Trophoblast cell (in vitro differentiated cells and primary cell): ENCODE measurements around the gene B4GALNT3.

Source experiments
- DNase-seq, 2 donors: peaks; one replicate each; pipeline ENCODE4 v3.0.0-alpha.2; 2016
- H2AFZ ChIP-seq: 2 replicates; pipeline ENCODE4 v1.6.1; 2013; ENCODE audit warnings: low read length, moderate library complexity, mild to moderate bottlenecking; ENCODE audit not compliant: insufficient read depth, poor library complexity
- H2AK5ac ChIP-seq: 2 replicates; pipeline ENCODE4 v1.6.1; 2013; ENCODE audit warnings: mild to moderate bottlenecking, low read length
- H2BK120ac ChIP-seq: 2 replicates; pipeline ENCODE4 v1.6.1; 2013; ENCODE audit warnings: low read length, mild to moderate bottlenecking, moderate library complexity; ENCODE audit not compliant: insufficient read depth, poor library complexity
- H2BK12ac ChIP-seq: 2 replicates; pipeline ENCODE4 v1.6.1; 2013; ENCODE audit warnings: mild to moderate bottlenecking, low read length, moderate library complexity
- H2BK5ac ChIP-seq: 2 replicates; pipeline ENCODE4 v1.6.1; 2013; ENCODE audit warnings: low read length, low read depth, moderate library complexity, mild to moderate bottlenecking; ENCODE audit not compliant: poor library complexity
- H3K14ac ChIP-seq: 2 replicates; pipeline ENCODE4 v1.6.1; 2013; ENCODE audit warnings: mild to moderate bottlenecking, low read length
- H3K18ac ChIP-seq: 2 replicates; pipeline ENCODE4 v1.6.1; 2013; ENCODE audit warnings: mild to moderate bottlenecking, low read length
- H3K23ac ChIP-seq: 2 replicates; pipeline ENCODE4 v1.6.1; 2013; ENCODE audit warnings: low read length
- H3K27ac ChIP-seq: 2 replicates; pipeline ENCODE4 v1.5.1; 2013; ENCODE audit warnings: low read depth, mild to moderate bottlenecking, inconsistent platforms, low read length, moderate library complexity
- H3K27me3 ChIP-seq: 2 replicates; pipeline ENCODE4 v1.6.1; 2013; ENCODE audit warnings: inconsistent platforms, mild to moderate bottlenecking, low read length, moderate library complexity; ENCODE audit not compliant: insufficient read depth
- H3K36me3 ChIP-seq, 2 experiments: 1 replicate in 1 of 2; 2 replicates in 1 of 2; pipeline ENCODE4 v1.6.1; 2013; ENCODE audit warnings: low read length in 2 of 2, mild to moderate bottlenecking in 2 of 2, moderate library complexity in 1 of 2; ENCODE audit not compliant: insufficient read depth in 2 of 2, control insufficient read depth in 1 of 2
- H3K4ac ChIP-seq: 2 replicates; pipeline ENCODE4 v1.6.1; 2013; ENCODE audit warnings: low read depth, mild to moderate bottlenecking, low read length, moderate library complexity
- H3K4me1 ChIP-seq, 2 experiments: 1 replicate in 1 of 2; 2 replicates in 1 of 2; pipeline ENCODE4 v1.6.1; 2013; ENCODE audit warnings: low read length in 2 of 2, mild to moderate bottlenecking in 2 of 2, moderate library complexity in 1 of 2; ENCODE audit not compliant: insufficient read depth in 2 of 2, control insufficient read depth in 1 of 2
- H3K4me2 ChIP-seq: 2 replicates; pipeline ENCODE4 v1.6.1; 2013; ENCODE audit warnings: inconsistent platforms, mild to moderate bottlenecking, low read length, moderate library complexity
- H3K4me3 ChIP-seq: 2 replicates; pipeline ENCODE4 v1.5.1; 2013; ENCODE audit warnings: mild to moderate bottlenecking, low read depth, low read length, inconsistent platforms
- H3K79me1 ChIP-seq: one replicate; pipeline ENCODE4 v1.6.1; 2013; ENCODE audit warnings: low read length
- H3K79me2 ChIP-seq: 2 replicates; pipeline ENCODE4 v1.6.1; 2013; ENCODE audit warnings: low read length, mild to moderate bottlenecking; ENCODE audit not compliant: control insufficient read depth, insufficient read depth, poor library complexity
- H3K9ac ChIP-seq: 2 replicates; pipeline ENCODE4 v1.6.1; 2013; ENCODE audit warnings: mild to moderate bottlenecking, low read length
- H3K9me3 ChIP-seq: 2 replicates; pipeline ENCODE4 v1.6.1; 2013; ENCODE audit warnings: low read depth, mild to moderate bottlenecking, control low read depth, inconsistent platforms, low read length; ENCODE audit not compliant: insufficient read depth
- H4K12ac ChIP-seq: 2 replicates; pipeline ENCODE4 v1.6.1; 2013; ENCODE audit warnings: low read depth, mild to moderate bottlenecking, low read length, moderate library complexity
- H4K8ac ChIP-seq: 2 replicates; pipeline ENCODE4 v1.6.1; 2013; ENCODE audit warnings: low read depth, mild to moderate bottlenecking, low read length, moderate library complexity
- H4K91ac ChIP-seq: one replicate; pipeline ENCODE4 v1.6.1; 2013; ENCODE audit warnings: low read depth, mild to moderate bottlenecking, low read length, moderate library complexity
- WGBS: extraction: QIAGEN DNeasy Blood & Tissue Kit; methylation state at CpG from one replicate; pipeline ENCODE4 v1.1.7; 2013; ENCODE audit warnings: missing lambda C conversion rate; ENCODE audit not compliant: insufficient read length, insufficient coverage; ENCODE audit errors: extremely low coverage; 5-methylcytosine and 5-hydroxymethylcytosine counted together

The B4GALNT3 gene

DNA sequence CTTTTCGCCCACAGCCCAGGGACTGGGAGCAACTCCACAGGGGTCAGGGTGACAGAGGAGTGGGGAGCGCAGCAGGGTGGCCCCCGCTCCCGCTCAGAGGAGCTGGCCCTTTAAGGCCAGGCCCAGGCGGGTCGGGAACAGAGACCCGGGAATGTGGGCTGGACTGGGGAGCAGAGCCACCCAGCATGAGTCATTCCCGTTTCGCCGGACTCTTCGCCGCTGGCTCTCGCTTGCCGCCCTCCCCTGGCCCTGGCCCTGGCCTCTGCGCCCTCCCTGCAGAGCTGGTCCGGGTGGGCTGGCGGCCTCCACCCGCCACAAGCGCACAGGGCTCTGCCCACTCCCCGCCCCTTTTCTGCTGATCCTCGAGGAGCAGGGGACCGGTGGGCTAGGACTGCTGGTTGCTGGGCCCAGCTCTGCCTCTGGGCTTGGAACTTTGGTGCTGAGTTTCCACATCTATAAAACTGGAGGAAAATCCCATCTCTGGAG lies 110.7 kb downstream of the B4GALNT3 start:
- Histone ChIP-seq H3K4me1 (peaks cover 14 to 15% of the 10 kb centered on the region in 2 experiments), H2AK5ac (no peak overlapping the region), H4K8ac (peak overlapping the region; percentile 87), H3K4ac (peak overlapping the region; percentile 75), H3K4me2 (peak overlapping the region; percentile 97), H3K23ac (no peak overlapping the region), H2BK5ac (peak overlapping the region; percentile 70), H4K91ac (peak overlapping the region; percentile 71), H3K79me2 (no peaks in the 10 kb centered on the region), H3K27ac (peak overlapping the region; percentile 77), H3K27me3 (no peaks in the 10 kb centered on the region), H3K18ac (peak overlapping the region; percentile 66), H3K9ac (peak overlapping the region; percentile 6), H3K36me3 (no peaks in the 10 kb centered on the region), H3K79me1 (peaks cover 17% of the 10 kb centered on the region), H3K14ac (peak overlapping the region; percentile 13), H3K9me3 (peaks cover 2% of the 10 kb centered on the region), H4K12ac (peak overlapping the region; percentile 78), H2AFZ (peak overlapping the region; percentile 86), H2BK12ac (peak overlapping the region; percentile 74), H3K4me3 (peak overlapping the region; percentile 70), H2BK120ac (peak overlapping the region; percentile 84)
- peak; percentile 74 for DNase-seq
- WGBS, result no CpG with 5 or more reads among the region's 22 CpGs

DNA sequence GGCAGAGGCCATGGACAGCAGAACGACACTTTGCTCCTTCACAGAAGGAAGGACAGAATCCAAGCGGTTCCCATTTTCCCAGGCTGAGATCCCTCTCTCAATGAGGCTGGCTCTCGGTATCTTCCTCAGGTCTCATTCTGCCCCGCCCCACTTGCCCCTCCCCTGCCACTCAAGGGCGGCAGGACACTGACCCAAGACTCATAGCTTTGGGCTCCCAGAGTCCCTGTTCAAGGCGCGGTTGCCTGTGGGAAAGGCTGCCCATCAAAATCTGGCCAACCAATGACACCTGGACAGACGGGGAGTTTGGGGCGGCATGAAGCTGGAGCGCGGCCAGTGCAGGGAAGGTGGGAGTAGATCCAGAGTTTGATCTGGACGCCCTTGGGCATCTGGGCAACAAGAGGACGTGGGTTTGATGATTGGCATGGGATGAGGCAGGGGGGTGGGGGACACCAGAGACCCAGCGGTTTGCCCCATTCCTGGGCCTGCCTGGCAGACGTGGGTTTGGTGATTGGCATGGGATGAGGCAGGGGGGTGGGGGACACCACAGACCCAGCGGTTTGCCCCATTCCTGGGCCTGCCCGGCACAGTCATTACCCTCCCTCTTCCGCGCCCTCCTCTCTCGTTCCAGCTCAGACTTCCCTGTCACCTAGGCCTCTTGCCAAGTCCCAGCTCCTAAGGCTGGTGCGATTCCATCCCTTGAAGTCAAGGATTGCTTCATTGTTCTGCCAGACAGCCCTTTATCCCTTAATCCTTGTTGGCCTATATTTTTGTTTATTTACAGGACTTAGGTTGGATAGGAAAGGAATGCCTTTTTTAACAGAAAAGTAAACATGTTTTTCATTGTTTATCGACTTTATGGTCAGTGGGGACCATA lies 111.4 kb downstream of the B4GALNT3 start:
- Histone ChIP-seq H4K91ac (peak overlapping the region; percentile 71), H3K18ac (peak overlapping the region; percentile 57), H2AK5ac (peak overlapping the region; percentile 36), H4K8ac (peak overlapping the region; percentile 87), H3K36me3 (no peaks in the 10 kb centered on the region), H2BK120ac (peak overlapping the region; percentile 18), H3K4ac (peak overlapping the region; percentile 75), H2AFZ (peak overlapping the region; percentile 86), H3K27ac (peak overlapping the region; percentile 77), H3K79me2 (no peaks in the 10 kb centered on the region), H3K4me3 (no peak overlapping the region), H3K23ac (no peak overlapping the region), H3K27me3 (no peaks in the 10 kb centered on the region), H3K4me1 (peaks cover 14 to 15% of the 10 kb centered on the region in 2 experiments), H3K4me2 (peak overlapping the region; percentile 97), H2BK5ac (peak overlapping the region; percentile 70), H3K79me1 (peaks cover 19% of the 10 kb centered on the region), H3K14ac (peak overlapping the region; percentile 74), H3K9ac (no peak overlapping the region), H3K9me3 (no peaks in the 10 kb centered on the region), H2BK12ac (peak overlapping the region; percentile 63), H4K12ac (peak overlapping the region; percentile 5)
- WGBS, result no CpG with 5 or more reads among the region's 22 CpGs
- DNase-seq, result peak; percentile 43 to 59

DNA sequence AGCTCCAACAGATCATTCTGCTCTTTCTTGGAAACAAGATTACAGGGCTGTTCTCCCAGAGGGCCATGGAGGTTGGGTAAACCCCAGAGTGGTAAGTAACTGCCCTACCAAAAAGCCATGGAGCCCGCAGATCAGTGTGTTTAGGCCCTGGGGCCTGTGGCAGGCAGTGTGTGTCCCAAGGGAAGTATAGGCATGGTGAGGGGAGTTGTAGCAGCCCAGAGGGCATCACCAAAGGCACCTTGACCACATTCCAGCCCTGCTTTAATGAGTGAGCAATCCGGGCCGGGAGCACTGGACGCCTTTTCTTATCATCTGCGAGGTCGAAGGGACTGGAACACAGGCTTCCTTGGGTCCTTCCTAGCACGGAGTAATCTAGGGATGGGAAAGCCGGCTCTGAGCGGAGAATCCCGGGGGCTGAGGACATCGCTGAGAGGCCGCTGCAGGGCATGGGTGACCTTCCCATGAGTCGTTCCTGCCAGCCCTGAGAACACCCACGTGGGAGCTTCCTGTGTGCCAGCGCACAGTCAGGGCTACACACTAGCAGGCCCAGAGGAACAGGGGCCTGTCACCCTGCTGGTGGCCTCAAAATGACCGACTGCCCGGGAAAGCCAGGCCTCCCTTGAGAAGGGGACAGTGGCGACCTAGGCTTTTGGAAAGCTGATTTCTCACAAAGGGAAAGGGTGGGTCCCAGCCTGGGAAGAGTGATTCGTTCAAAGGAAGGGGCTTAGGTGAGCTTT lies 112.2 kb downstream of the B4GALNT3 start:
- Histone ChIP-seq H4K12ac (no peak overlapping the region), H2AK5ac (peak overlapping the region; percentile 39), H3K4me3 (no peak overlapping the region), H2BK120ac (no peak overlapping the region), H3K18ac (peak overlapping the region; percentile 52), H3K23ac (no peak overlapping the region), H3K79me2 (no peaks in the 10 kb centered on the region), H3K36me3 (no peaks in the 10 kb centered on the region), H3K9ac (no peak overlapping the region), H2BK12ac (peak overlapping the region; percentile 68), H4K91ac (peak overlapping the region; percentile 65), H3K27ac (peak overlapping the region; percentile 35), H3K27me3 (no peaks in the 10 kb centered on the region), H3K9me3 (no peaks in the 10 kb centered on the region), H3K4ac (peak overlapping the region; percentile 72), H3K79me1 (peaks cover 25% of the 10 kb centered on the region), H4K8ac (no peak overlapping the region), H3K14ac (peak overlapping the region; percentile 74), H3K4me2 (no peak overlapping the region), H2AFZ (peak overlapping the region; percentile 6), H2BK5ac (peak overlapping the region; percentile 43), H3K4me1 (peaks cover 14 to 19% of the 10 kb centered on the region in 2 experiments)
- DNase-seq, result peak; percentile 66 to 70
- no CpG with 5 or more reads among the region's 19 CpGs for WGBS

DNA sequence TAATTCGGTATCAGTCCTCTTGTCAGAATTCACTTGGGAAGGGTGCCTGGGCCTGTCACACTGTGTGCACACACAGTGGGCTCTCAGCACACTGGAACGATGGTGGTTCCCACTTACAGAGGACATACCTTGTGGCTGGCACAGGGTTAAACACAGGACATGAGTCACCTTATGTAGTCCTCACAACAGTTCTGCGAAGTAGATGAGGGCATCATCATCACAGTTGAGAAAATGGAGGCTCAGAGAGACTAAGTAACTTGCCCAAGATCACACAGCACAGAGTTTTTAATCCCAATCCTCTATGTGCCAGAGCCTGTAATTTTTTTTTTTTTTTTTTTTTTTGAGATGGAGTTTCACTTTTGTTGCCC lies 112.8 kb downstream of the B4GALNT3 start:
- peak in 1 of 2 donors; percentile 61 for DNase-seq
- Histone ChIP-seq H3K4me2 (no peak overlapping the region), H3K79me2 (no peaks in the 10 kb centered on the region), H3K4me3 (no peak overlapping the region), H3K4ac (no peak overlapping the region), H2BK120ac (no peak overlapping the region), H3K9ac (no peak overlapping the region), H2BK5ac (no peak overlapping the region), H3K36me3 (no peaks in the 10 kb centered on the region), H4K8ac (no peak overlapping the region), H4K12ac (no peak overlapping the region), H2BK12ac (no peak overlapping the region), H4K91ac (peak overlapping the region; percentile 65), H3K79me1 (peaks cover 25% of the 10 kb centered on the region), H2AFZ (no peak overlapping the region), H3K14ac (no peak overlapping the region), H3K9me3 (no peaks in the 10 kb centered on the region), H3K27me3 (no peaks in the 10 kb centered on the region), H3K27ac (no peak overlapping the region), H2AK5ac (no peak overlapping the region), H3K23ac (no peak overlapping the region), H3K4me1 (peaks cover 14 to 19% of the 10 kb centered on the region in 2 experiments), H3K18ac (no peak overlapping the region)
- no CpG with 5 or more reads among the region's 3 CpGs for WGBS
